ENCODE measurements around the gene SPTBN1. TPM values are rescaled to one million over a fixed set of nuclear protein-coding genes. Genes with fewer than 3 reads are reported as not detected.

The SPTBN1 gene
- total RNA-seq, 2 experiments from 2014 or later: 132 to 183 TPM

- H3K79me2 ChIP-seq (ENCODE audit: insufficient read depth, low read depth, low read length): no peaks in the 10 kb centered on the region
- no peak overlapping the region for H3K4me3 ChIP-seq (ENCODE audit: low read depth, low read length, poor library complexity, severe bottlenecking)
- no peaks in the 10 kb centered on the region for H4K20me1 ChIP-seq (ENCODE audit: insufficient read depth, low read length)
- no peak overlapping the region for H2AFZ ChIP-seq (ENCODE audit: low read length)
- no peak overlapping the region for H3K4me2 ChIP-seq (ENCODE audit: low read length)
- intact Hi-C loops (cut with micrococcal nuclease; ENCODE audit: unreplicated experiment): no loop called here
- no TSS peak for BruUV-seq (replicated peaks)
- H3K27ac ChIP-seq (ENCODE audit: low read depth, low read length, poor library complexity, severe bottlenecking): no peak overlapping the region
- no peak for DNase-seq (ENCODE audit: low spot score)
- H3K9me2 ChIP-seq (ENCODE audit: insufficient read depth, low read length): no peaks in the 10 kb centered on the region
- H3K36me3 ChIP-seq (ENCODE audit: insufficient read depth, low read length): no peaks in the 10 kb centered on the region
- H3K9me3 ChIP-seq (ENCODE audit: low read length): peaks cover 6% of the 10 kb centered on the region
- H3K4me1 ChIP-seq (ENCODE audit: insufficient read depth, low read length, poor library complexity, severe bottlenecking): no peaks in the 10 kb centered on the region
- ChIA-PET CTCF (ENCODE audit: unreplicated experiment) (no interaction called here), POLR2A (no interaction called here)
- TF ChIP-seq EZH2phosphoT487 (IDR thresholded peaks at IDR 0.05; ENCODE audit: borderline replicate concordance, low read depth, low read length): no peak
Measured at GRCh38 chr2:54419855-54420523, 36.1 kb upstream of the SPTBN1 start.

DNA sequence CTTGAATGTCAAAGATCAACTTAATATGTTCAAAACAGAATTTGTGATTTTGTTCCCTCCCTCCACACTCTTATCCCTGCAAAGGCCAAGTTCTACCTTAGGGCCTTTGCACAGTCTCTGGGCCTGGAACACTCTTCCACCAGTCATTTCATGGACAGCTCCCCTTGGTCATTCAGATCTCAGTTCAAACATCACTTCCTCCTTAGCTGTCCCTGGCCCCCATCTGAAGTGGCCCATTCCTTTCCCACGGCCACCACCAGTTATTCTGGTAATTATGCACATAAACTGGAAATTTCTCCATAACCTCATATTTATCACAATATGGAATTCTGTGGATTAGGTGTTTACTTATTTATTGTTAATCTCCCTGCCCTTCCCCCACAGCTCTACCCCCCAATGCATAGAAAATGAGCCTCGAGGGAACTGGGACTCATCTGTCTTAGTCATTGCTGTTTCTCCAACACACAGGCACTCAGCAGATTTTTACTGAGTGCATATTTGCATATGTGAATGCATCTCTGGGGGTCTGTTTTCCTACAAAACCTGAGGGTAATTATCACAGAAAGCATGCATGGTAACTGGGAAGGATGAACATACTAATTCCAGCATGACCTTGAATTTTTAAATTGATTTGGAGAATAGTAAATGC, 35.5 kb upstream of the SPTBN1 start:
- Histone ChIP-seq H2AFZ (ENCODE audit: low read length) (no peak overlapping the region), H3K36me3 (ENCODE audit: insufficient read depth, low read length) (no peaks in the 10 kb centered on the region), H3K9me3 (ENCODE audit: low read length) (peaks cover 6% of the 10 kb centered on the region), H3K4me2 (ENCODE audit: low read length) (no peak overlapping the region), H4K20me1 (ENCODE audit: insufficient read depth, low read length) (no peaks in the 10 kb centered on the region), H3K9me2 (ENCODE audit: insufficient read depth, low read length) (no peaks in the 10 kb centered on the region), H3K4me1 (ENCODE audit: insufficient read depth, low read length, poor library complexity, severe bottlenecking) (no peaks in the 10 kb centered on the region), H3K79me2 (ENCODE audit: insufficient read depth, low read depth, low read length) (no peaks in the 10 kb centered on the region), H3K4me3 (ENCODE audit: low read depth, low read length, poor library complexity, severe bottlenecking) (no peak overlapping the region), H3K27ac (ENCODE audit: low read depth, low read length, poor library complexity, severe bottlenecking) (no peak overlapping the region)
- TF ChIP-seq, protein P1, sequence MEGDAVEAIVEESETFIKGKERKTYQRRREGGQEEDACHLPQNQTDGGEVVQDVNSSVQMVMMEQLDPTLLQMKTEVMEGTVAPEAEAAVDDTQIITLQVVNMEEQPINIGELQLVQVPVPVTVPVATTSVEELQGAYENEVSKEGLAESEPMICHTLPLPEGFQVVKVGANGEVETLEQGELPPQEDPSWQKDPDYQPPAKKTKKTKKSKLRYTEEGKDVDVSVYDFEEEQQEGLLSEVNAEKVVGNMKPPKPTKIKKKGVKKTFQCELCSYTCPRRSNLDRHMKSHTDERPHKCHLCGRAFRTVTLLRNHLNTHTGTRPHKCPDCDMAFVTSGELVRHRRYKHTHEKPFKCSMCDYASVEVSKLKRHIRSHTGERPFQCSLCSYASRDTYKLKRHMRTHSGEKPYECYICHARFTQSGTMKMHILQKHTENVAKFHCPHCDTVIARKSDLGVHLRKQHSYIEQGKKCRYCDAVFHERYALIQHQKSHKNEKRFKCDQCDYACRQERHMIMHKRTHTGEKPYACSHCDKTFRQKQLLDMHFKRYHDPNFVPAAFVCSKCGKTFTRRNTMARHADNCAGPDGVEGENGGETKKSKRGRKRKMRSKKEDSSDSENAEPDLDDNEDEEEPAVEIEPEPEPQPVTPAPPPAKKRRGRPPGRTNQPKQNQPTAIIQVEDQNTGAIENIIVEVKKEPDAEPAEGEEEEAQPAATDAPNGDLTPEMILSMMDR (conservative IDR thresholded peaks at IDR 0.05; ENCODE audit: low read length): no peak
- no peak for TF ChIP-seq EZH2phosphoT487 (IDR thresholded peaks at IDR 0.05; ENCODE audit: borderline replicate concordance, low read depth, low read length)
- DNase-seq (ENCODE audit: low spot score): no peak
- BruUV-seq (replicated peaks): no TSS peak
- intact Hi-C loops (cut with micrococcal nuclease; ENCODE audit: unreplicated experiment): no loop called here
- CTCF ChIA-PET (ENCODE audit: unreplicated experiment): no interaction called here
- POLR2A ChIA-PET: no interaction called here

- H3K9me2 ChIP-seq (ENCODE audit: insufficient read depth, low read length): no peaks in the 10 kb centered on the region
- H3K9me3 ChIP-seq (ENCODE audit: low read length): peaks cover 6% of the 10 kb centered on the region
- H3K79me2 ChIP-seq (ENCODE audit: insufficient read depth, low read depth, low read length): no peaks in the 10 kb centered on the region
- no peak overlapping the region for H2AFZ ChIP-seq (ENCODE audit: low read length)
- no peaks in the 10 kb centered on the region for H4K20me1 ChIP-seq (ENCODE audit: insufficient read depth, low read length)
- H3K4me2 ChIP-seq (ENCODE audit: low read length): no peak overlapping the region
- peak; percentile 13 for DNase-seq (ENCODE audit: low spot score)
- ChIA-PET CTCF (ENCODE audit: unreplicated experiment) (no interaction called here), POLR2A (interaction anchor here (1.0 kb wide), 1 partner anchor 16 kb away, joined by 3 read pairs; no protein-coding TSS in a partner anchor)
- no TSS peak for BruUV-seq (replicated peaks)
- no peaks in the 10 kb centered on the region for H3K36me3 ChIP-seq (ENCODE audit: insufficient read depth, low read length)
- H3K4me3 ChIP-seq (ENCODE audit: low read depth, low read length, poor library complexity, severe bottlenecking): no peak overlapping the region
- intact Hi-C loops (cut with micrococcal nuclease; ENCODE audit: unreplicated experiment): no loop called here
- no peak overlapping the region for H3K27ac ChIP-seq (ENCODE audit: low read depth, low read length, poor library complexity, severe bottlenecking)
- TF ChIP-seq, protein P1 (conservative IDR thresholded peaks at IDR 0.05; ENCODE audit: low read length): no peak
- no peak for TF ChIP-seq EZH2phosphoT487 (IDR thresholded peaks at IDR 0.05; ENCODE audit: borderline replicate concordance, low read depth, low read length)
- no peaks in the 10 kb centered on the region for H3K4me1 ChIP-seq (ENCODE audit: insufficient read depth, low read length, poor library complexity, severe bottlenecking)
Measured at GRCh38 chr2:54422072-54422581, 34.0 kb upstream of the SPTBN1 start.

Measured in OCI-LY7 (cell line).